ENCODE data around the gene ZBTB20.

Gene ZBTB20

DNA sequence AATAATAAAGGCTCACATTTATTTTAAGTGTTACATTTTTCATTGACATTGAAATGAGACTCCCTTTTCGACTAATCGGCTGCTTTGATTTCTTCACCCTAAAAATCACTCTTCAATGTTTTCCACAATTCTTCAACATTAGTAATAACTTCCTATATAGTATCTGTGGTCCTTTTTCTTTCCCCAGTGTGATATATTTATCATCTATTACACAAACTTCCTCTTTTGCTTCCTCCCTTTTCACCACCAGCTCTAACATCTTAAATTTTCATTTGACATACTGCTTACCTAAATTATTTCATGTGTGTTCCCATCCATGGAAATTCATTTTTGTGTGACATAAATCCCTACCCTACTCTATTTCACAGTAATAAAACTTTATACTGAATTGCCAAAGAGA, 608.9 kb downstream of the ZBTB20 start:
- no peak overlapping the region for H3K4ac ChIP-seq (ENCODE audit: low read depth in 1 of 2, low read length in 2 of 2)

GRCh38 chr3:114528517-114528916, 618.6 kb downstream of the ZBTB20 start:
- Histone ChIP-seq H2AFZ (ENCODE audit: low read depth, low read length) (no peak overlapping the region), H2BK5ac (ENCODE audit: low read depth, low read length, poor library complexity, severe bottlenecking) (no peak overlapping the region), H3K9me3 (ENCODE audit: control insufficient read depth, low read length) (no peaks in the 10 kb centered on the region), H3K36me3 (ENCODE audit: control insufficient read depth in 1 of 2, insufficient read depth in 2 of 2, low read depth in 1 of 2, low read length in 2 of 2) (peaks cover 13 to 19% of the 10 kb centered on the region in 2 experiments), H2BK15ac (ENCODE audit: low read depth, poor library complexity, severe bottlenecking) (no peak overlapping the region), H3K23ac (ENCODE audit: low read length in 2 of 2) (no peak overlapping the region), H3K4ac (ENCODE audit: low read depth in 1 of 2, low read length in 2 of 2) (no peak overlapping the region), H4K91ac (ENCODE audit: low read length) (no peak overlapping the region), H2BK120ac (ENCODE audit: low read depth, low read length) (no peak overlapping the region), H3K9ac (ENCODE audit: low read length) (no peak overlapping the region), H3K4me2 (ENCODE audit: low read length, poor library complexity, severe bottlenecking) (no peak overlapping the region), H3K27me3 (ENCODE audit: control insufficient read depth in 1 of 2, insufficient read depth in 1 of 2, low read length in 2 of 2) (no peaks in the 10 kb centered on the region), H3K4me1 (ENCODE audit: control insufficient read depth, insufficient read depth, low read depth, low read length) (no peaks in the 10 kb centered on the region), H3K18ac (ENCODE audit: low read depth in 1 of 2, low read length in 2 of 2) (no peak overlapping the region), H3K27ac (ENCODE audit: low read length, poor library complexity, severe bottlenecking) (no peak overlapping the region), H3K79me1 (replicated peaks; ENCODE audit: low read length, poor library complexity, severe bottlenecking) (peaks cover 32% of the 10 kb centered on the region), H4K8ac (ENCODE audit: low read length) (no peak overlapping the region), H2AK5ac (ENCODE audit: low read length, severe bottlenecking) (no peak overlapping the region), H3K14ac (ENCODE audit: low read length in 2 of 2) (no peak overlapping the region), H2BK12ac (ENCODE audit: low read length in 2 of 2) (no peak overlapping the region), H3K4me3 (ENCODE audit: insufficient read depth in 1 of 2, low read depth in 1 of 2, low read length in 2 of 2) (no peak overlapping the region)
- no peak for DNase-seq
- WGBS, result 100% methylated on average over 2 of the region's 3 CpGs

More for the DNA sequence above, 608.9 kb downstream of the ZBTB20 start:
- Histone ChIP-seq H3K79me1 (replicated peaks; ENCODE audit: low read length, poor library complexity, severe bottlenecking) (peaks cover 13% of the 10 kb centered on the region), H4K8ac (ENCODE audit: low read length) (no peak overlapping the region), H2BK120ac (ENCODE audit: low read depth, low read length) (no peak overlapping the region), H3K27ac (ENCODE audit: low read length, poor library complexity, severe bottlenecking) (no peak overlapping the region), H4K91ac (ENCODE audit: low read length) (no peak overlapping the region), H3K23ac (ENCODE audit: low read length in 2 of 2) (no peak overlapping the region), H3K27me3 (ENCODE audit: control insufficient read depth in 1 of 2, insufficient read depth in 1 of 2, low read length in 2 of 2) (no peaks in the 10 kb centered on the region), H3K36me3 (ENCODE audit: control insufficient read depth in 1 of 2, insufficient read depth in 2 of 2, low read depth in 1 of 2, low read length in 2 of 2) (no peaks in the 10 kb centered on the region), H3K9ac (ENCODE audit: low read length) (no peak overlapping the region), H3K14ac (ENCODE audit: low read length in 2 of 2) (no peak overlapping the region), H3K4me3 (ENCODE audit: insufficient read depth in 1 of 2, low read depth in 1 of 2, low read length in 2 of 2) (no peak overlapping the region), H3K9me3 (ENCODE audit: control insufficient read depth, low read length) (no peaks in the 10 kb centered on the region), H2AFZ (ENCODE audit: low read depth, low read length) (no peak overlapping the region), H2BK5ac (ENCODE audit: low read depth, low read length, poor library complexity, severe bottlenecking) (no peak overlapping the region), H2BK12ac (ENCODE audit: low read length in 2 of 2) (no peak overlapping the region), H3K4me1 (ENCODE audit: control insufficient read depth, insufficient read depth, low read depth, low read length) (no peaks in the 10 kb centered on the region), H3K18ac (ENCODE audit: low read depth in 1 of 2, low read length in 2 of 2) (no peak overlapping the region), H2AK5ac (ENCODE audit: low read length, severe bottlenecking) (no peak overlapping the region), H2BK15ac (ENCODE audit: low read depth, poor library complexity, severe bottlenecking) (no peak overlapping the region), H3K4me2 (ENCODE audit: low read length, poor library complexity, severe bottlenecking) (no peak overlapping the region)
- no peak for DNase-seq
- WGBS, result 100% methylated on average over 2 of the region's 2 CpGs

GRCh38 chr3:114527036-114527644, 619.9 kb downstream of the ZBTB20 start:
- no peak overlapping the region for H3K23ac ChIP-seq (ENCODE audit: low read length in 2 of 2)
- no peak overlapping the region for H3K4ac ChIP-seq (ENCODE audit: low read depth in 1 of 2, low read length in 2 of 2)
- H4K8ac ChIP-seq (ENCODE audit: low read length), result no peak overlapping the region
- no peak overlapping the region for H2AK5ac ChIP-seq (ENCODE audit: low read length, severe bottlenecking)
- H3K36me3 ChIP-seq (ENCODE audit: control insufficient read depth in 1 of 2, insufficient read depth in 2 of 2, low read depth in 1 of 2, low read length in 2 of 2), result peaks cover 7 to 23% of the 10 kb centered on the region in 2 experiments
- H3K4me2 ChIP-seq (ENCODE audit: low read length, poor library complexity, severe bottlenecking), result no peak overlapping the region
- no peaks in the 10 kb centered on the region for H3K9me3 ChIP-seq (ENCODE audit: control insufficient read depth, low read length)
- WGBS, result no CpG with 5 or more reads among the region's 1 CpG
- H3K4me3 ChIP-seq (ENCODE audit: insufficient read depth in 1 of 2, low read depth in 1 of 2, low read length in 2 of 2), result no peak overlapping the region
- H2AFZ ChIP-seq (ENCODE audit: low read depth, low read length), result no peak overlapping the region
- peaks cover 37% of the 10 kb centered on the region for H3K79me1 ChIP-seq (replicated peaks; ENCODE audit: low read length, poor library complexity, severe bottlenecking)
- no peak overlapping the region for H2BK120ac ChIP-seq (ENCODE audit: low read depth, low read length)
- H4K91ac ChIP-seq (ENCODE audit: low read length), result no peak overlapping the region
- H3K4me1 ChIP-seq (ENCODE audit: control insufficient read depth, insufficient read depth, low read depth, low read length), result no peaks in the 10 kb centered on the region
- no peak overlapping the region for H3K9ac ChIP-seq (ENCODE audit: low read length)
- no peak overlapping the region for H3K18ac ChIP-seq (ENCODE audit: low read depth in 1 of 2, low read length in 2 of 2)
- no peak for DNase-seq
- H3K14ac ChIP-seq (ENCODE audit: low read length in 2 of 2), result no peak overlapping the region
- H3K27me3 ChIP-seq (ENCODE audit: control insufficient read depth in 1 of 2, insufficient read depth in 1 of 2, low read length in 2 of 2), result no peaks in the 10 kb centered on the region
- H3K27ac ChIP-seq (ENCODE audit: low read length, poor library complexity, severe bottlenecking), result no peak overlapping the region
- H2BK5ac ChIP-seq (ENCODE audit: low read depth, low read length, poor library complexity, severe bottlenecking), result no peak overlapping the region
- no peak overlapping the region for H2BK15ac ChIP-seq (ENCODE audit: low read depth, poor library complexity, severe bottlenecking)
- no peak overlapping the region for H2BK12ac ChIP-seq (ENCODE audit: low read length in 2 of 2)

GRCh38 chr3:114525278-114525677, 621.8 kb downstream of the ZBTB20 start:
- no peak overlapping the region for H2BK5ac ChIP-seq (ENCODE audit: low read depth, low read length, poor library complexity, severe bottlenecking)
- no peak overlapping the region for H3K27ac ChIP-seq (ENCODE audit: low read length, poor library complexity, severe bottlenecking)
- H3K79me1 ChIP-seq (replicated peaks; ENCODE audit: low read length, poor library complexity, severe bottlenecking), result peaks cover 30% of the 10 kb centered on the region
- H3K18ac ChIP-seq (ENCODE audit: low read depth in 1 of 2, low read length in 2 of 2), result no peak overlapping the region
- no peak overlapping the region for H4K91ac ChIP-seq (ENCODE audit: low read length)
- H3K9ac ChIP-seq (ENCODE audit: low read length), result no peak overlapping the region
- H2BK120ac ChIP-seq (ENCODE audit: low read depth, low read length), result no peak overlapping the region
- H3K9me3 ChIP-seq (ENCODE audit: control insufficient read depth, low read length), result no peaks in the 10 kb centered on the region
- H2AFZ ChIP-seq (ENCODE audit: low read depth, low read length), result no peak overlapping the region
- H3K14ac ChIP-seq (ENCODE audit: low read length in 2 of 2), result no peak overlapping the region
- no peak overlapping the region for H3K4ac ChIP-seq (ENCODE audit: low read depth in 1 of 2, low read length in 2 of 2)
- H3K36me3 ChIP-seq (ENCODE audit: control insufficient read depth in 1 of 2, insufficient read depth in 2 of 2, low read depth in 1 of 2, low read length in 2 of 2), result peaks cover 0 to 12% of the 10 kb centered on the region in 2 experiments
- H3K4me2 ChIP-seq (ENCODE audit: low read length, poor library complexity, severe bottlenecking), result no peak overlapping the region
- H3K27me3 ChIP-seq (ENCODE audit: control insufficient read depth in 1 of 2, insufficient read depth in 1 of 2, low read length in 2 of 2), result no peaks in the 10 kb centered on the region
- no peak overlapping the region for H4K8ac ChIP-seq (ENCODE audit: low read length)
- H3K4me3 ChIP-seq (ENCODE audit: insufficient read depth in 1 of 2, low read depth in 1 of 2, low read length in 2 of 2), result no peak overlapping the region
- DNase-seq, result no peak
- no peak overlapping the region for H3K23ac ChIP-seq (ENCODE audit: low read length in 2 of 2)
- no peak overlapping the region for H2AK5ac ChIP-seq (ENCODE audit: low read length, severe bottlenecking)
- H2BK15ac ChIP-seq (ENCODE audit: low read depth, poor library complexity, severe bottlenecking), result no peak overlapping the region
- H2BK12ac ChIP-seq (ENCODE audit: low read length in 2 of 2), result no peak overlapping the region
- H3K4me1 ChIP-seq (ENCODE audit: control insufficient read depth, insufficient read depth, low read depth, low read length), result no peaks in the 10 kb centered on the region
- 99% methylated on average over 2 of the region's 2 CpGs for WGBS
